ENCODE data around the gene PLET1.

PLET1 gene

GRCh38 chr11:112274007-112274783 lies 13.5 kb upstream of the PLET1 start:
- no peak for TF ChIP-seq ZNF274 (IDR thresholded peaks at IDR 0.05; ENCODE audit: low read depth, low read length)
- H3K4me3 ChIP-seq (ENCODE audit: low read length), result no peak overlapping the region

GRCh38 chr11:112273066-112273465 lies 12.4 kb upstream of the PLET1 start:
- no peak overlapping the region for H3K4me3 ChIP-seq (ENCODE audit: low read length)
- TF ChIP-seq ZNF274 (IDR thresholded peaks at IDR 0.05; ENCODE audit: low read depth, low read length), result no peak

GRCh38 chr11:112271242-112271641 lies 10.6 kb upstream of the PLET1 start:
- TF ChIP-seq ZNF274 (IDR thresholded peaks at IDR 0.05; ENCODE audit: low read depth, low read length), result no peak
- no peak overlapping the region for H3K4me3 ChIP-seq (ENCODE audit: low read length)

- no peak overlapping the region for H3K4me3 ChIP-seq (ENCODE audit: low read length)
- no peak for TF ChIP-seq ZNF274 (IDR thresholded peaks at IDR 0.05; ENCODE audit: low read depth, low read length)
These were observed 10.0 kb upstream of the PLET1 start for GRCh38 chr11:112270551-112271180.

- no peak for TF ChIP-seq ZNF274 (IDR thresholded peaks at IDR 0.05; ENCODE audit: low read depth, low read length)
- H3K4me3 ChIP-seq (ENCODE audit: low read length), result no peak overlapping the region
These were observed 8.5 kb upstream of the PLET1 start for GRCh38 chr11:112269139-112269538.

- no peak for TF ChIP-seq ZNF274 (IDR thresholded peaks at IDR 0.05; ENCODE audit: low read depth, low read length)
- H3K4me3 ChIP-seq (ENCODE audit: low read length), result no peak overlapping the region
These were observed 7.7 kb upstream of the PLET1 start for GRCh38 chr11:112268406-112268805.

- no peak overlapping the region for H3K4me3 ChIP-seq (ENCODE audit: low read length)
- no peak for TF ChIP-seq ZNF274 (IDR thresholded peaks at IDR 0.05; ENCODE audit: low read depth, low read length)
These were observed 6.5 kb upstream of the PLET1 start for GRCh38 chr11:112267188-112267591.

- no peak for TF ChIP-seq ZNF274 (IDR thresholded peaks at IDR 0.05; ENCODE audit: low read depth, low read length)
- H3K4me3 ChIP-seq (ENCODE audit: low read length), result no peak overlapping the region
These were observed 5.7 kb upstream of the PLET1 start for GRCh38 chr11:112266410-112266778.

GRCh38 chr11:112265659-112266409 lies 5.2 kb upstream of the PLET1 start:
- no peak for TF ChIP-seq ZNF274 (IDR thresholded peaks at IDR 0.05; ENCODE audit: low read depth, low read length)
- H3K4me3 ChIP-seq (ENCODE audit: low read length), result no peak overlapping the region

GRCh38 chr11:112255067-112255720 lies 5.5 kb downstream of the PLET1 start:
- no peak overlapping the region for H3K4me3 ChIP-seq (ENCODE audit: low read length)

GRCh38 chr11:112253605-112254242 lies 6.9 kb downstream of the PLET1 start:
- no peak for TF ChIP-seq ZNF274 (IDR thresholded peaks at IDR 0.05; ENCODE audit: low read depth, low read length)
- H3K4me3 ChIP-seq (ENCODE audit: low read length), result no peak overlapping the region

More at GRCh38 chr11:112255067-112255720, 5.5 kb downstream of the PLET1 start:
- TF ChIP-seq ZNF274 (IDR thresholded peaks at IDR 0.05; ENCODE audit: low read depth, low read length), result no peak

GRCh38 chr11:112249871-112250610 lies 10.6 kb downstream of the PLET1 start:
- TF ChIP-seq ZNF274 (IDR thresholded peaks at IDR 0.05; ENCODE audit: low read depth, low read length), result no peak
- H3K4me3 ChIP-seq (ENCODE audit: low read length), result no peak overlapping the region

- no peak overlapping the region for H3K4me3 ChIP-seq (ENCODE audit: low read length)
- no peak for TF ChIP-seq ZNF274 (IDR thresholded peaks at IDR 0.05; ENCODE audit: low read depth, low read length)
These were observed 12.5 kb downstream of the PLET1 start for GRCh38 chr11:112248201-112248600.

Data from GM08714 (cell line).